Gastroesophageal sphincter (tissue), 4 donors: ENCODE data around the gene TRABD2B. TPM values are rescaled to one million over a fixed set of nuclear protein-coding genes. Genes with fewer than 3 reads are reported as not detected.

Experiments
- ATAC-seq: fragments of 150-250 bp; one replicate; pipeline ENCODE4 v1.9.1; 2016; ENCODE audit warnings: mild to moderate bottlenecking, moderate library complexity
- H3K27ac ChIP-seq, 4 donors: fragments of 200-600 bp; sonication (generic) in 3 of 4; 1 replicate in 3 of 4; 2 replicates in 1 of 4; pipeline ENCODE4 v1.5.1; 2016 to 2019
- H3K27me3 ChIP-seq: fragments of 200-600 bp; sonication (generic); one replicate; pipeline ENCODE4 v1.5.1; 2019
- H3K36me3 ChIP-seq, 2 donors: fragments of 200-600 bp; sonication (generic); one replicate each; pipeline ENCODE4 v1.5.1; 2019; ENCODE audit warnings: control low read depth in 1 of 2
- H3K4me1 ChIP-seq, 3 donors: fragments of 200-600 bp; sonication (generic); 1 replicate in 2 of 3; 2 replicates in 1 of 3; pipeline ENCODE4 v1.5.1; 2016 to 2019; ENCODE audit warnings: control low read depth in 2 of 3
- H3K4me3 ChIP-seq, 2 donors: fragments of 200-600 bp; sonication (generic); one replicate each; pipeline ENCODE4 v1.5.1; 2019; ENCODE audit warnings: mild to moderate bottlenecking in 1 of 2, moderate library complexity in 1 of 2
- H3K9me3 ChIP-seq, 3 donors: fragments of 200-600 bp; sonication (generic); one replicate each; pipeline ENCODE4 v1.5.1; 2017 to 2019; ENCODE audit warnings: control low read depth in 2 of 3
- CTCF ChIP-seq, 4 experiments: fragments of 200-600 bp in 2 of 4; fragments of 450-650 bp in 2 of 4; sonication (generic) in 1 of 4; IDR thresholded peaks; one replicate each; pipeline ENCODE4 v1.5.1; 2017 to 2019; ENCODE audit warnings: antibody characterized with exemption in 4 of 4, mild to moderate bottlenecking in 2 of 4, moderate library complexity in 2 of 4
- EP300 ChIP-seq: sonication (generic); formaldehyde crosslinking; IDR thresholded peaks from one replicate; pipeline ENCODE4 v1.6.1; 2017; ENCODE audit warnings: antibody characterized with exemption, mild to moderate bottlenecking
- POLR2A ChIP-seq, 2 donors: fragments of 450-650 bp; IDR thresholded peaks; one replicate each; pipeline ENCODE4 v1.6.1; 2017; ENCODE audit warnings: antibody characterized with exemption in 2 of 2, mild to moderate bottlenecking in 2 of 2, moderate library complexity in 1 of 2
- POLR2AphosphoS5 ChIP-seq: sonication (generic); formaldehyde crosslinking; IDR thresholded peaks from one replicate; pipeline ENCODE4 v1.6.1; 2017; ENCODE audit warnings: antibody characterized with exemption
- WGBS, 2 donors: methylation state at CpG; one replicate each; pipeline ENCODE4 v1.1.5; 2018; ENCODE audit warnings: low coverage in 1 of 2; 5-methylcytosine and 5-hydroxymethylcytosine counted together
- total RNA-seq, 4 donors: library from RNA; depleted of rRNA; stranded (reverse); fragments of >200 nt; gene quantifications; one replicate each; pipeline ENCODE4 v1.1.0, GENCODE V29; 2016

Gene TRABD2B
- total RNA-seq, 4 donors from 2014 or later = 2.6 to 6.5 (median 3.4) TPM

- no peak for ATAC-seq
These were observed 70.7 kb downstream of the TRABD2B start for GRCh38 chr1:47926461-47926999.

GRCh38 chr1:47924270-47925048, 72.7 kb downstream of the TRABD2B start:
- Histone ChIP-seq H3K27me3 (no peaks in the 10 kb centered on the region), H3K9me3 (no peaks in the 10 kb centered on the region), H3K4me3 (no peak overlapping the region), H3K27ac (no peak overlapping the region), H3K36me3 (no peaks in the 10 kb centered on the region), H3K4me1 (no peaks in the 10 kb centered on the region)
- TF ChIP-seq POLR2AphosphoS5 (no peak), EP300 (no peak), POLR2A (IDR thresholded peaks at IDR 0.05) (no peak), CTCF (IDR thresholded peaks at IDR 0.05) (no peak)
- 78 to 92% methylated on average over 2 to 4 of the region's 7 CpGs for WGBS, 2 donors
- no peak for ATAC-seq

More at GRCh38 chr1:47926461-47926999, 70.7 kb downstream of the TRABD2B start:
- H3K4me1 ChIP-seq = peaks cover 0 to 7% (median 0%) of the 10 kb centered on the region in 3 donors
- H3K27me3 ChIP-seq = no peaks in the 10 kb centered on the region
- no peak overlapping the region for H3K4me3 ChIP-seq
- H3K36me3 ChIP-seq = no peaks in the 10 kb centered on the region
- no peaks in the 10 kb centered on the region for H3K9me3 ChIP-seq
- no peak overlapping the region for H3K27ac ChIP-seq
- 50% methylated on average over 2 of the region's 2 CpGs; no CpG with 5 or more reads in 1 of the 2 donors for WGBS, 2 donors
- TF ChIP-seq POLR2A (IDR thresholded peaks at IDR 0.05) (no peak), CTCF (IDR thresholded peaks at IDR 0.05) (no peak), EP300 (no peak), POLR2AphosphoS5 (no peak)

- TF ChIP-seq CTCF (IDR thresholded peaks at IDR 0.05) (no peak), POLR2AphosphoS5 (no peak), EP300 (no peak), POLR2A (IDR thresholded peaks at IDR 0.05) (no peak)
- H3K4me1 ChIP-seq = no peaks in the 10 kb centered on the region
- no peak for ATAC-seq
- H3K27me3 ChIP-seq = no peaks in the 10 kb centered on the region
- no peaks in the 10 kb centered on the region for H3K36me3 ChIP-seq
- WGBS, 2 donors = 85 to 95% methylated on average over 2 to 3 of the region's 4 CpGs
- no peak overlapping the region for H3K4me3 ChIP-seq
- H3K9me3 ChIP-seq = no peaks in the 10 kb centered on the region
- no peak overlapping the region for H3K27ac ChIP-seq
These were observed 75.2 kb downstream of the TRABD2B start for GRCh38 chr1:47921935-47922415.

- no peaks in the 10 kb centered on the region for H3K36me3 ChIP-seq
- no peaks in the 10 kb centered on the region for H3K4me1 ChIP-seq
- H3K27me3 ChIP-seq = no peaks in the 10 kb centered on the region
- ATAC-seq = no peak
- TF ChIP-seq CTCF (IDR thresholded peaks at IDR 0.05) (no peak), EP300 (no peak), POLR2A (IDR thresholded peaks at IDR 0.05) (no peak), POLR2AphosphoS5 (no peak)
- no peak overlapping the region for H3K27ac ChIP-seq
- WGBS, 2 donors = 100% methylated on average over 1 of the region's 3 CpGs
- H3K4me3 ChIP-seq = no peak overlapping the region
- no peaks in the 10 kb centered on the region for H3K9me3 ChIP-seq
These were observed 77.9 kb downstream of the TRABD2B start for GRCh38 chr1:47919113-47919833.
